Uterus (tissue), 4 donors: ENCODE data around the gene PDLIM7. TPM values are rescaled to one million over a fixed set of nuclear protein-coding genes. Genes with fewer than 3 reads are reported as not detected.
A peak's percentile ranks its signal among the peaks of the same experiment; 100 is the strongest.

Experiments
- DNase-seq, 2 donors: peaks; one replicate each; pipeline ENCODE4 v3.0.0-alpha.2; 2019 to 2020
- H3K27ac ChIP-seq, 2 donors: fragments of 200-600 bp; sonication (generic); 1 replicate in 1 of 2; 2 replicates in 1 of 2; pipeline ENCODE4 v1.5.1; 2016 to 2018
- H3K27me3 ChIP-seq, 2 donors: fragments of 200-600 bp; sonication (generic); one replicate each; pipeline ENCODE4 v1.5.1; 2018 to 2019; ENCODE audit warnings: control low read depth in 1 of 2
- H3K36me3 ChIP-seq, 2 donors: fragments of 200-600 bp; sonication (generic); one replicate each; pipeline ENCODE4 v1.5.1; 2019; ENCODE audit warnings: control low read depth in 1 of 2
- H3K4me1 ChIP-seq, 2 donors: fragments of 200-600 bp; sonication (generic); one replicate each; pipeline ENCODE4 v1.5.1; 2018 to 2019; ENCODE audit warnings: control low read depth in 1 of 2
- H3K4me3 ChIP-seq, 2 donors: fragments of 200-600 bp; sonication (generic); 1 replicate in 1 of 2; 2 replicates in 1 of 2; pipeline ENCODE4 v1.5.1; 2018 to 2019; ENCODE audit warnings: mild to moderate bottlenecking in 1 of 2
- H3K9me3 ChIP-seq, 2 donors: fragments of 200-600 bp; sonication (generic); one replicate each; pipeline ENCODE4 v1.5.1; 2019; ENCODE audit warnings: control low read depth in 1 of 2
- POLR2A ChIP-seq, 2 donors: fragments of 450-650 bp; IDR thresholded peaks; one replicate each; pipeline ENCODE4 v1.6.1; 2016; ENCODE audit warnings: antibody characterized with exemption in 2 of 2, mild to moderate bottlenecking in 1 of 2, moderate library complexity in 1 of 2
- intact Hi-C: fragments of 100-400 bp; cut with DNase I; formaldehyde crosslinking; loops from one replicate; pipeline ENCODE4 v1.15.1; 2023; ENCODE audit warnings: low total_unique reads
- total RNA-seq, 4 donors: library from RNA; depleted of rRNA in 3 of 4; stranded (reverse); fragments of >200 nt in 3 of 4; gene quantifications; one replicate each; pipeline versions ENCODE4 v1.1.0 to v1.2.4, GENCODE V29; 2014 to 2023
- TF ChIP-seq, protein P1 (sequence below), 4 experiments: fragments of 200-600 bp in 2 of 4; fragments of 450-650 bp in 2 of 4; sonication (generic) in 2 of 4; IDR thresholded peaks; one replicate each; pipeline ENCODE4 v1.5.1; 2016 to 2019; ENCODE audit warnings: antibody characterized with exemption in 4 of 4, mild to moderate bottlenecking in 2 of 4, moderate library complexity in 1 of 4
- donor health status: DM: yes; HTN: yes; CAD: no.

Gene PDLIM7
- total RNA-seq, 4 donors from 2014 or later, result 102 to 543 (median 193) TPM

DNA sequence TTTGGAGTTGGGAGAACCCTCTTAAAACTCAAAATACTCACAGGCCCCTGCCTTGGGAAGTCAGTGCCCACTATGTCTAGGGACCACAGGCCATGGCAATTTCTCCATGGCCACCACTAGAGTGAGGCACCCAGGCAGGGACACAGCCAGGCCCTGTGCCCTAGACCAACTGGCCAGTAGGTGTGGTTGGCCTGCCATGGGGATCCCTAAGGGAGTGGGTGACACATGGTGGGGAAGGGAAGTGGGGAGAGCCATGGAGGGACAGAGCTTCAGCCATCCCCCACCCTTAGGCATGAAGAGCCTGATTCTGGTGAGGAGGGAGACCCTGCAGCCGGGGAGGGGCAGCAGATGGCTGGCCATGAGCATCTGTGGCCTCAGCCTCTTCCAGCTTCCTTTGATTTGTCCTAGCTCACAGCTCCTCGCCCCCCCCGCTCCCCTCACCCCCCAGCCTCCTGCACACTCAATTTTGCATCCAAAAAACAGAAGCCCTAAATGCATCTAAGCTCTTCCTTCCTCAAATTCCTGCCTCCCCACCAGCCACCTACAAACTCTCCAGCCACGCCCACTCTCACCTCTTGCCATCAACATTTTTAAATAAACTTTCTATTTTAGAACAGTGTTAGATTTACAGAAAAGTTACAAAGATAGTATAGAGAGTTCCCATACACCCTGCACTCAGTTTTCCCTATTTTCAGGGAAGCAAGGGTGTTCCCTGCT, 22.4 kb downstream of the PDLIM7 start:
- Histone ChIP-seq H3K4me1 (peaks cover 0 to 37% of the 10 kb centered on the region in 2 donors), H3K9me3 (no peaks in the 10 kb centered on the region), H3K4me3 (no peak overlapping the region), H3K36me3 (no peaks in the 10 kb centered on the region), H3K27ac (peak overlapping the region; percentile 39 to 86), H3K27me3 (no peaks in the 10 kb centered on the region)
- intact Hi-C loops, result no loop called here
- TF ChIP-seq, protein P1, sequence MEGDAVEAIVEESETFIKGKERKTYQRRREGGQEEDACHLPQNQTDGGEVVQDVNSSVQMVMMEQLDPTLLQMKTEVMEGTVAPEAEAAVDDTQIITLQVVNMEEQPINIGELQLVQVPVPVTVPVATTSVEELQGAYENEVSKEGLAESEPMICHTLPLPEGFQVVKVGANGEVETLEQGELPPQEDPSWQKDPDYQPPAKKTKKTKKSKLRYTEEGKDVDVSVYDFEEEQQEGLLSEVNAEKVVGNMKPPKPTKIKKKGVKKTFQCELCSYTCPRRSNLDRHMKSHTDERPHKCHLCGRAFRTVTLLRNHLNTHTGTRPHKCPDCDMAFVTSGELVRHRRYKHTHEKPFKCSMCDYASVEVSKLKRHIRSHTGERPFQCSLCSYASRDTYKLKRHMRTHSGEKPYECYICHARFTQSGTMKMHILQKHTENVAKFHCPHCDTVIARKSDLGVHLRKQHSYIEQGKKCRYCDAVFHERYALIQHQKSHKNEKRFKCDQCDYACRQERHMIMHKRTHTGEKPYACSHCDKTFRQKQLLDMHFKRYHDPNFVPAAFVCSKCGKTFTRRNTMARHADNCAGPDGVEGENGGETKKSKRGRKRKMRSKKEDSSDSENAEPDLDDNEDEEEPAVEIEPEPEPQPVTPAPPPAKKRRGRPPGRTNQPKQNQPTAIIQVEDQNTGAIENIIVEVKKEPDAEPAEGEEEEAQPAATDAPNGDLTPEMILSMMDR (IDR thresholded peaks at IDR 0.05), result no peak
- no peak for TF ChIP-seq POLR2A (IDR thresholded peaks at IDR 0.05)
- peak in 1 of 2 donors; percentile 25 for DNase-seq

DNA sequence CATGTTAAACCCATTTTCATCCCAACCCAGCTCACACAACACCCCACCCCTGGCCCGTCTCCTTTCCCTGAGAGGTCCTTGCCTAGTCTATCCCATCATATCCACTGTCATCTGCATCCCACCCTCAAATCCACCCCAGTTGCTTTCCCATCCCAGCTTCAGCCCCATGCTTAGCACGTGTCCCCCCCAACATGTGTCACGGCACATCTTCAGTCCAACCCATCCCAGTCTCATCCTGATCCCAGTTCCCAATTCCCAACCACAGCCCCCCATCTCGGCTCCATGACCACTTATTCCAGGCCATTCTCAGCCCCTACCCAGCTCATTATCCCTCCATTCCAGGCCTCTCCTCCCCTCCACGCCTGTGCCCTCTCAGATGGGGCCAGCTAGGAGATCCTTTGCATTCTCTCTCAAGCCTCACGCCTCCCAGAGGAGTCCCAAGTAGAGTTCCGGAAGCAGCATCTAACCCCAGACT, 23.4 kb downstream of the PDLIM7 start:
- Histone ChIP-seq H3K27ac (peak overlapping the region; percentile 82 to 86), H3K27me3 (no peaks in the 10 kb centered on the region), H3K9me3 (no peaks in the 10 kb centered on the region), H3K4me3 (peak overlapping the region in 1 of 2 donors; percentile 90), H3K4me1 (peaks cover 0 to 30% of the 10 kb centered on the region in 2 donors), H3K36me3 (no peaks in the 10 kb centered on the region)
- intact Hi-C loops, result no loop called here
- no peak for TF ChIP-seq POLR2A (IDR thresholded peaks at IDR 0.05)
- TF ChIP-seq, protein P1 (IDR thresholded peaks at IDR 0.05), result no peak
- DNase-seq, result peak in 1 of 2 donors; percentile 25

DNA sequence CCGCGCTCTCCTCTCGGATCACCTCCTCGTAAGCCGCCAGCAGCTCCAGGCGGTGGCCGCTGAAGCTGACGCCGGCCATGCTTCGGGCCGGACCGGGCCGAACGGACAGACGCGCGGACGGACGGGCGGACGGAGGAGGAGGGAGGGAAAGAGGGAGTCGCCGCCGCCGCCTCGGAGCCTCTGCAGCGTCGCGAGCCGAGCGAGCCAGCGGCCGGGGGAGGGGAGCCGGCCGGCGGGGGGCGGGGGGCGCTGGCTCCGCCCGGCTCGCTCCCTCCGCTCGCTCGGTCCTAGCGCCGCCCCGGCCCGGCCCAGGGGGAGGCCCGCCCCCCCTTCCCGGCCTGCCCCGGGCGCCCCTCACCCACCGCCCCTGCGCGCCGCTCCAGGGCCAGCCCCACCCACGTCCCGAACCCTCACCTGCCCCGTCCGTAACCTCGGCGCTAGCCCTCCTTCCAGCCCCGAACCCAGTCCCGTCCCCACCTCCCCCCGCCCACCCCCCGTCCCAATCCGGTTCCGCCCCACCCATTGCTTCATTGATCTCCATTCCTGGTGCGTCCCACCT, 23.9 kb downstream of the PDLIM7 start, which contains the start of gene DBN1:
DBN1 (minus strand) TSS at position 192 of the 559 bp plus-strand sequence; CDS start at position 79, 113 bp downstream.
- peak within 1 kb of the TSS; percentile 54 to 90 for H3K4me3 ChIP-seq
- H3K27me3 ChIP-seq, result no peaks in the 10 kb centered on the region
- H3K4me1 ChIP-seq, result peaks cover 0 to 25% of the 10 kb centered on the region in 2 donors
- intact Hi-C loops, result no loop called here
- DNase-seq, result peak in 1 of 2 donors; percentile 65
- H3K9me3 ChIP-seq, result no peaks in the 10 kb centered on the region
- peak within 1 kb of the TSS; percentile 82 to 86 for H3K27ac ChIP-seq
- TF ChIP-seq, protein P1 (IDR thresholded peaks at IDR 0.05), result no peak
- TF ChIP-seq POLR2A (IDR thresholded peaks at IDR 0.05), result peak in 1 of 2 donors; percentile 40
- no peaks in the 10 kb centered on the region for H3K36me3 ChIP-seq

DNA sequence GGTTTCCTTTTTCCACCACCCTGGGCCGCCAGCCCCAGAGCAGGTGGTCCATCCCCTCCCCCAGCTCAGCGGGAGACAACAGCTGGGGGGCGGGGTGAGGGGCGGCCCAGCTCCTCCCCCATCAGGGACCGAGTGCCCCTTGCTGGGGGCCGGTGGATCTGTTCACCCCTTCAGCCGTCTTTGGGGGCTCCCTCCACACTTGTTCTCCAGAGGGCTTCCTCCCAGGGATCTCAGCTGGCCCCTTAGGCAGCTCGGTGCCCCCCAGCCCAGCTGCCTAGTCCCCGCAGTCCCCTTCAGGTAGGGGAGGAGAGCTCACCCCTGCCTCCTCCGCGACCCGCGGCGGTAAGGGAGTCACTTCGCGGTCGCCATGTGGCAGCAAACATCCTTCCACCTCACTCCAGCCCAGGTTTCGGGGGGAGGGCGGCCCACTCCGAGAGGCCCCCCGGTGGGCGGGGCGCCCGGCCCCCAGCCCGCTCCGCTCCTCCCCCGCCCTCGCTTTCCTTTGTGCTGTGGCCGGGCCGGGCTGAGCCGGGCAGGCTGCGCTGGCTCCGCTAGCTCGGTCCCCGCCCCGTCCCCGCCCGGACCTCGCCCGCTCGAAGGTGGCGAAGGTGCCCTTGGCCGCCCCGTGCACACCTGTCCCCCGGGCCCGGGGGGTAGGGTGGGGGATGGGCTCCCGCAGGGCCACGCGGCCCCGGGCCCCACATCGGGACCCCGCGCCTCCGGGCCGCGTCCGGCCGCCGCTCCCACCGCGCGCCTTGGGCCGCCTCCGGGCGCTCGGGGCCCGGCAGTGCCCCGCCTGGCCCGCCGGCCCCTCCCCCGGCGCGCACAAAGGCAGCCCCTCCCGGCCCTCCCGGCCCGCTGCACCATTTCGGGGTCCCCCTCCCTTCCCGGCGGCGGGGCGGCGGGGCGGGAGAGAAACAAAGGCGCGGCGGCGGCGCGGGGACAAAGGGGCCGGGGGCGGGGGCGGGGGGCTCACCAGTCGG, 24.7 kb downstream of the PDLIM7 start:
- intact Hi-C loops, result no loop called here
- DNase-seq, result peak in 1 of 2 donors; percentile 58
- H3K4me3 ChIP-seq, result peak overlapping the region; percentile 54 to 90
- no peaks in the 10 kb centered on the region for H3K27me3 ChIP-seq
- H3K36me3 ChIP-seq, result no peaks in the 10 kb centered on the region
- peak overlapping the region; percentile 82 to 86 for H3K27ac ChIP-seq
- no peaks in the 10 kb centered on the region for H3K9me3 ChIP-seq
- peaks cover 0 to 20% of the 10 kb centered on the region in 2 donors for H3K4me1 ChIP-seq
- TF ChIP-seq, protein P1 (IDR thresholded peaks at IDR 0.05), result no peak
- TF ChIP-seq POLR2A (IDR thresholded peaks at IDR 0.05), result peak in 1 of 2 donors; percentile 18
